ENCODE data around the gene TMC4.
A peak's percentile ranks its signal among the peaks of the same experiment; 100 is the strongest.

Gene TMC4

GRCh38 chr19:54154603-54155345, 18.2 kb downstream of the TMC4 start:
- H3K27me3 Mint-ChIP-seq = no peaks in the 10 kb centered on the region
- H3K27ac Mint-ChIP-seq = peak overlapping the region; percentile 51
- peaks cover 52% of the 10 kb centered on the region for H3K4me1 Mint-ChIP-seq
- peaks cover 7% of the 10 kb centered on the region for H3K36me3 Mint-ChIP-seq
- H3K9me3 Mint-ChIP-seq = no peaks in the 10 kb centered on the region
- peak overlapping the region; percentile 21 for H3K4me3 Mint-ChIP-seq

- no peaks in the 10 kb centered on the region for H3K9me3 Mint-ChIP-seq
- H3K4me3 Mint-ChIP-seq = no peak overlapping the region
- H3K4me1 Mint-ChIP-seq = peaks cover 45% of the 10 kb centered on the region
- no peaks in the 10 kb centered on the region for H3K27me3 Mint-ChIP-seq
- H3K27ac Mint-ChIP-seq = no peak overlapping the region
- peaks cover 9% of the 10 kb centered on the region for H3K36me3 Mint-ChIP-seq
Observed at GRCh38 chr19:54153731-54154326, 19.1 kb downstream of the TMC4 start.

GRCh38 chr19:54152878-54153524, 20.0 kb downstream of the TMC4 start:
- peaks cover 11% of the 10 kb centered on the region for H3K36me3 Mint-ChIP-seq
- H3K27me3 Mint-ChIP-seq = no peaks in the 10 kb centered on the region
- H3K27ac Mint-ChIP-seq = peak overlapping the region; percentile 82
- H3K4me1 Mint-ChIP-seq = peaks cover 37% of the 10 kb centered on the region
- H3K9me3 Mint-ChIP-seq = no peaks in the 10 kb centered on the region
- no peak overlapping the region for H3K4me3 Mint-ChIP-seq

- peaks cover 11% of the 10 kb centered on the region for H3K36me3 Mint-ChIP-seq
- H3K4me1 Mint-ChIP-seq = peaks cover 35% of the 10 kb centered on the region
- H3K27me3 Mint-ChIP-seq = no peaks in the 10 kb centered on the region
- no peaks in the 10 kb centered on the region for H3K9me3 Mint-ChIP-seq
- no peak overlapping the region for H3K4me3 Mint-ChIP-seq
- no peak overlapping the region for H3K27ac Mint-ChIP-seq
Observed at GRCh38 chr19:54152267-54152666, 20.7 kb downstream of the TMC4 start.

GRCh38 chr19:54151362-54152035, 21.5 kb downstream of the TMC4 start:
- H3K4me3 Mint-ChIP-seq = no peak overlapping the region
- no peaks in the 10 kb centered on the region for H3K9me3 Mint-ChIP-seq
- H3K27me3 Mint-ChIP-seq = no peaks in the 10 kb centered on the region
- peaks cover 9% of the 10 kb centered on the region for H3K36me3 Mint-ChIP-seq
- H3K27ac Mint-ChIP-seq = no peak overlapping the region
- peaks cover 29% of the 10 kb centered on the region for H3K4me1 Mint-ChIP-seq

- H3K4me1 Mint-ChIP-seq = peaks cover 12% of the 10 kb centered on the region
- H3K36me3 Mint-ChIP-seq = peaks cover 12% of the 10 kb centered on the region
- no peaks in the 10 kb centered on the region for H3K9me3 Mint-ChIP-seq
- peak overlapping the region; percentile 17 for H3K27ac Mint-ChIP-seq
- H3K27me3 Mint-ChIP-seq = no peaks in the 10 kb centered on the region
- no peak overlapping the region for H3K4me3 Mint-ChIP-seq
Observed at GRCh38 chr19:54149021-54149812, 23.7 kb downstream of the TMC4 start.

GRCh38 chr19:54148158-54148557, 24.8 kb downstream of the TMC4 start:
- Mint-ChIP-seq H3K36me3 (peaks cover 12% of the 10 kb centered on the region), H3K27me3 (no peaks in the 10 kb centered on the region), H3K27ac (no peak overlapping the region), H3K4me3 (no peak overlapping the region), H3K9me3 (no peaks in the 10 kb centered on the region), H3K4me1 (peaks cover 7% of the 10 kb centered on the region)

GRCh38 chr19:54147676-54148075, 25.3 kb downstream of the TMC4 start:
- Mint-ChIP-seq H3K4me3 (no peak overlapping the region), H3K9me3 (no peaks in the 10 kb centered on the region), H3K27me3 (no peaks in the 10 kb centered on the region), H3K4me1 (peaks cover 6% of the 10 kb centered on the region), H3K36me3 (peaks cover 12% of the 10 kb centered on the region), H3K27ac (no peak overlapping the region)

GRCh38 chr19:54145541-54146158, 27.3 kb downstream of the TMC4 start:
- Mint-ChIP-seq H3K9me3 (no peaks in the 10 kb centered on the region), H3K27me3 (no peaks in the 10 kb centered on the region), H3K4me3 (no peak overlapping the region), H3K27ac (no peak overlapping the region), H3K36me3 (peaks cover 12% of the 10 kb centered on the region), H3K4me1 (peaks cover 22% of the 10 kb centered on the region)

GRCh38 chr19:54142166-54142780, 30.7 kb downstream of the TMC4 start:
- H3K9me3 Mint-ChIP-seq = no peaks in the 10 kb centered on the region
- H3K4me1 Mint-ChIP-seq = peaks cover 41% of the 10 kb centered on the region
- H3K27ac Mint-ChIP-seq = peak overlapping the region; percentile 81
- peaks cover 5% of the 10 kb centered on the region for H3K36me3 Mint-ChIP-seq
- no peak overlapping the region for H3K4me3 Mint-ChIP-seq
- H3K27me3 Mint-ChIP-seq = no peaks in the 10 kb centered on the region

GRCh38 chr19:54141356-54141755, 31.6 kb downstream of the TMC4 start:
- Mint-ChIP-seq H3K4me3 (no peak overlapping the region), H3K4me1 (peaks cover 47% of the 10 kb centered on the region), H3K27me3 (no peaks in the 10 kb centered on the region), H3K9me3 (no peaks in the 10 kb centered on the region), H3K27ac (no peak overlapping the region), H3K36me3 (peaks cover 5% of the 10 kb centered on the region)

- Mint-ChIP-seq H3K27ac (peak overlapping the region; percentile 87), H3K36me3 (no peaks in the 10 kb centered on the region), H3K4me3 (peak overlapping the region; percentile 90), H3K4me1 (peaks cover 48% of the 10 kb centered on the region), H3K9me3 (no peaks in the 10 kb centered on the region), H3K27me3 (no peaks in the 10 kb centered on the region)
Observed at GRCh38 chr19:54138489-54139256, 34.3 kb downstream of the TMC4 start.

- Mint-ChIP-seq H3K4me1 (peaks cover 48% of the 10 kb centered on the region), H3K27ac (peak within 1 kb of the TSS; percentile 88), H3K36me3 (no peaks in the 10 kb centered on the region), H3K27me3 (no peaks in the 10 kb centered on the region), H3K4me3 (peak within 1 kb of the TSS; percentile 90), H3K9me3 (no peaks in the 10 kb centered on the region)
Observed at GRCh38 chr19:54137699-54138488, 35.1 kb downstream of the TMC4 start, which contains the start of gene CNOT3. CNOT3 (plus strand) TSS chr19:54137762; CDS start chr19:54142979, 5,217 bp downstream.
